Motor neuron (in vitro differentiated cells): ENCODE results near the gene BMP2K. TPM values are rescaled to one million over a fixed set of nuclear protein-coding genes. Genes with fewer than 3 reads are reported as not detected.
A peak's percentile ranks its signal among the peaks of the same experiment; 100 is the strongest.
"Not testable (repeated sequence)": the region's sequence is repeated elsewhere in the genome, so short reads cannot be mapped to it uniquely, and the experiment has no call there.

Experiments used
- ATAC-seq, 8 experiments: fragments of 200-7000 bp; cut with Tn5 transposase; replicated peaks in 6 of 8; 2 replicates each; pipeline ENCODE4 v1.8.0; 2021; ENCODE audit warnings: mild to moderate bottlenecking in 8 of 8, moderate library complexity in 8 of 8
- H3K27ac ChIP-seq, 2 donors: fragments of 250-450 bp; sonication (Bioruptor Pico); 2 replicates each; pipeline ENCODE4 v1.9.0; 2021; ENCODE audit warnings: antibody characterized with exemption in 2 of 2, mild to moderate bottlenecking in 2 of 2, moderate library complexity in 1 of 2
- H3K4me1 ChIP-seq, 2 donors: fragments of 250-450 bp; sonication (Bioruptor Pico); replicated peaks in 1 of 2; 2 replicates each; pipeline ENCODE4 v1.6.1; 2021; ENCODE audit warnings: antibody characterized with exemption in 2 of 2, mild to moderate bottlenecking in 2 of 2, moderate library complexity in 1 of 2
- H3K4me3 ChIP-seq, 5 donors: fragments of 250-450 bp; sonication (Bioruptor Pico); 2 replicates each; pipeline ENCODE4 v1.9.0; 2021; ENCODE audit warnings: antibody characterized with exemption in 5 of 5, mild to moderate bottlenecking in 5 of 5, moderate library complexity in 4 of 5
- WGBS, 10 experiments: fragments of 450-650 bp; shearing (Covaris generic); methylation state at CpG; one replicate each; pipeline ENCODE4 v1.0.0; 2022; 5-methylcytosine and 5-hydroxymethylcytosine counted together
- in situ Hi-C, 9 experiments: fragments of 400-800 bp; cut with MboI; loops; one replicate each; pipeline ENCODE4 v1.15.0; 2021; ENCODE audit warnings: low sequenced_read_pairs in 9 of 9, low pct_unique_long_range_greater_than_20kb in 2 of 9; ENCODE audit not compliant: unreplicated experiment in 9 of 9
- total RNA-seq, 8 experiments: library from RNA; unstranded; fragments of 300-600 nt; gene quantifications; 2 replicates each; pipeline versions ENCODE4 v1.2.3 to v1.2.4, GENCODE V29; 2022

Gene BMP2K
- total RNA-seq, 8 experiments from 2014 or later = 10.4 to 41.7 (median 17.4) TPM

- in situ Hi-C loops = no loop called here
- no peak for ATAC-seq
- Histone ChIP-seq H3K4me1 (peaks cover 1 to 2% of the 10 kb centered on the region in 2 donors), H3K4me3 (no peak overlapping the region), H3K27ac (no peak overlapping the region)
- WGBS, 10 experiments = 17 to 100% (median 83%) methylated on average over 1 to 4 of the region's 4 CpGs
Measured at GRCh38 chr4:78784236-78784865, 8.2 kb downstream of the BMP2K start.

- Histone ChIP-seq H3K4me1 (no peaks in the 10 kb centered on the region), H3K4me3 (no peak overlapping the region), H3K27ac (no peak overlapping the region)
- in situ Hi-C loops = no loop called here
- no peak for ATAC-seq
- 83 to 100% (median 100%) methylated on average over 1 of the region's 2 CpGs; no CpG with 5 or more reads in 3 of the 10 experiments for WGBS, 10 experiments
Measured at GRCh38 chr4:78787392-78788006, 11.3 kb downstream of the BMP2K start.

GRCh38 chr4:78788007-78788889 is 12.1 kb downstream of the BMP2K start:
- peak in 1 of 8 experiments; percentile 42 for ATAC-seq
- H3K4me3 ChIP-seq = no peak overlapping the region
- H3K27ac ChIP-seq = no peak overlapping the region
- in situ Hi-C loops = no loop called here
- 74 to 100% (median 92%) methylated on average over 1 to 3 of the region's 3 CpGs; no CpG with 5 or more reads in 1 of the 10 experiments for WGBS, 10 experiments
- no peaks in the 10 kb centered on the region for H3K4me1 ChIP-seq

- ATAC-seq, H3K27ac ChIP-seq, in situ Hi-C loops, H3K4me1 ChIP-seq, H3K4me3 ChIP-seq: not testable (repeated sequence)
- WGBS, 10 experiments = 100% methylated on average over 1 of the region's 5 CpGs; no CpG with 5 or more reads in 9 of the 10 experiments
Measured at GRCh38 chr4:78795594-78796416, 19.7 kb downstream of the BMP2K start.

GRCh38 chr4:78796526-78796925 is 20.4 kb downstream of the BMP2K start:
- Histone ChIP-seq H3K27ac (no peak overlapping the region), H3K4me1 (no peaks in the 10 kb centered on the region), H3K4me3 (no peak overlapping the region)
- in situ Hi-C loops = no loop called here
- 71 to 100% (median 100%) methylated on average over 2 of the region's 2 CpGs; no CpG with 5 or more reads in 1 of the 10 experiments for WGBS, 10 experiments
- no peak for ATAC-seq

GRCh38 chr4:78797777-78798284 is 21.7 kb downstream of the BMP2K start:
- no peak overlapping the region for H3K4me3 ChIP-seq
- no peak overlapping the region for H3K27ac ChIP-seq
- WGBS, 10 experiments = 80 to 100% (median 92%) methylated on average over 1 to 4 of the region's 4 CpGs; no CpG with 5 or more reads in 1 of the 10 experiments
- in situ Hi-C loops = no loop called here
- ATAC-seq = no peak
- no peaks in the 10 kb centered on the region for H3K4me1 ChIP-seq

- Histone ChIP-seq H3K4me3 (no peak overlapping the region), H3K4me1 (no peaks in the 10 kb centered on the region), H3K27ac (no peak overlapping the region)
- 80 to 100% (median 97%) methylated on average over 1 to 5 of the region's 5 CpGs; no CpG with 5 or more reads in 1 of the 10 experiments for WGBS, 10 experiments
- in situ Hi-C loops = no loop called here
- ATAC-seq = peak in 3 of 8 experiments; percentile 36 to 79 (median 45)
Measured at GRCh38 chr4:78799551-78800495, 23.7 kb downstream of the BMP2K start.

GRCh38 chr4:78800965-78801364 is 24.8 kb downstream of the BMP2K start:
- H3K27ac ChIP-seq = no peak overlapping the region
- in situ Hi-C loops = no loop called here

GRCh38 chr4:78803983-78804382 is 27.8 kb downstream of the BMP2K start:
- no peak overlapping the region for H3K27ac ChIP-seq
- ATAC-seq = peak in 3 of 8 experiments; percentile 80 to 88 (median 85)
- no peak overlapping the region for H3K4me3 ChIP-seq
- 0 to 100% (median 94%) methylated on average over 1 of the region's 1 CpG; no CpG with 5 or more reads in 4 of the 10 experiments for WGBS, 10 experiments
- in situ Hi-C loops = no loop called here
- no peaks in the 10 kb centered on the region for H3K4me1 ChIP-seq

More at GRCh38 chr4:78800965-78801364, 24.8 kb downstream of the BMP2K start:
- H3K4me1 ChIP-seq = no peaks in the 10 kb centered on the region
- no peak for ATAC-seq
- H3K4me3 ChIP-seq = no peak overlapping the region

GRCh38 chr4:78806943-78807460 is 30.9 kb downstream of the BMP2K start:
- no peak for ATAC-seq
- WGBS, 10 experiments = 0 to 98% (median 90%) methylated on average over 1 to 6 of the region's 6 CpGs
- Histone ChIP-seq H3K4me1 (no peaks in the 10 kb centered on the region), H3K27ac (no peak overlapping the region), H3K4me3 (no peak overlapping the region)
- in situ Hi-C loops = no loop called here

- in situ Hi-C loops = no loop called here
- ATAC-seq = no peak
- H3K4me1 ChIP-seq = no peaks in the 10 kb centered on the region
- H3K27ac ChIP-seq = no peak overlapping the region
- WGBS, 10 experiments = 40 to 93% (median 77%) methylated on average over 1 to 2 of the region's 2 CpGs; no CpG with 5 or more reads in 1 of the 10 experiments
- no peak overlapping the region for H3K4me3 ChIP-seq
Measured at GRCh38 chr4:78809295-78809694, 33.1 kb downstream of the BMP2K start.
